HL-60/S4 (cell line): ENCODE results near the gene TARBP2.
"Not testable (repeated sequence)": the region's sequence is repeated elsewhere in the genome, so short reads cannot be mapped to it uniquely, and the experiment has no call there.

Experiments
- in situ Hi-C: fragments of 300-500 bp; cut with MboI; formaldehyde crosslinking; loops from 2 replicates; pipeline ENCODE4 v1.14.3; 2022; ENCODE audit warnings: low sequenced_read_pairs

The TARBP2 gene

GRCh38 chr12:53474077-53474476, 27.0 kb upstream of the TARBP2 start:
- in situ Hi-C loops: no loop called here

GRCh38 chr12:53474819-53475218, 26.3 kb upstream of the TARBP2 start:
- in situ Hi-C loops: no loop called here

GRCh38 chr12:53476769-53477209, 24.3 kb upstream of the TARBP2 start:
- in situ Hi-C loops: no loop called here

- in situ Hi-C loops: no loop called here
Measured at GRCh38 chr12:53478865-53479264, 22.2 kb upstream of the TARBP2 start.

- in situ Hi-C loops: no loop called here
Measured at GRCh38 chr12:53479331-53479730, 21.8 kb upstream of the TARBP2 start.

- in situ Hi-C loops: no loop called here
Measured at GRCh38 chr12:53480491-53481442, 20.3 kb upstream of the TARBP2 start.

GRCh38 chr12:53481458-53481857, 19.6 kb upstream of the TARBP2 start:
- in situ Hi-C loops: not testable (repeated sequence)

- in situ Hi-C loops: no loop called here
Measured at GRCh38 chr12:53481939-53482586, 19.0 kb upstream of the TARBP2 start.

GRCh38 chr12:53482626-53483168, 18.4 kb upstream of the TARBP2 start:
- in situ Hi-C loops: no loop called here

- in situ Hi-C loops: no loop called here
Measured at GRCh38 chr12:53483225-53483978, 17.7 kb upstream of the TARBP2 start.

GRCh38 chr12:53483979-53484377, 17.1 kb upstream of the TARBP2 start:
- in situ Hi-C loops: no loop called here

GRCh38 chr12:53484686-53485575, 16.2 kb upstream of the TARBP2 start:
- in situ Hi-C loops: no loop called here

GRCh38 chr12:53485955-53486735, 14.9 kb upstream of the TARBP2 start:
- in situ Hi-C loops: no loop called here

GRCh38 chr12:53486736-53487487, 14.2 kb upstream of the TARBP2 start:
- in situ Hi-C loops: no loop called here

GRCh38 chr12:53489242-53489864, 11.7 kb upstream of the TARBP2 start:
- in situ Hi-C loops: no loop called here

GRCh38 chr12:53492188-53492587, 8.9 kb upstream of the TARBP2 start:
- in situ Hi-C loops: no loop called here

- in situ Hi-C loops: no loop called here
Measured at GRCh38 chr12:53492830-53493609, 8.1 kb upstream of the TARBP2 start.
